ENCODE data around the gene NPAS3.

NPAS3 gene

GRCh38 chr14:32938719-32939253, at the start of gene NPAS3:
TSS of gene NPAS3 (plus strand) at chr14:32938879.
- no peak for DNase-seq

GRCh38 chr14:32896979-32897697, 41.5 kb upstream of the NPAS3 start:
- DNase-seq = no peak

GRCh38 chr14:32897698-32898064, 41.0 kb upstream of the NPAS3 start:
- no peak for DNase-seq

GRCh38 chr14:32898876-32899275, 39.8 kb upstream of the NPAS3 start:
- DNase-seq = no peak

GRCh38 chr14:32900547-32900946, 38.1 kb upstream of the NPAS3 start:
- no peak for DNase-seq

- no peak for DNase-seq
Measured at GRCh38 chr14:32905013-32905412, 33.7 kb upstream of the NPAS3 start.

- no peak for DNase-seq
Measured at GRCh38 chr14:32906672-32907071, 32.0 kb upstream of the NPAS3 start.

GRCh38 chr14:32908196-32909084, 30.2 kb upstream of the NPAS3 start:
- DNase-seq = no peak

- DNase-seq = no peak
Measured at GRCh38 chr14:32913725-32914124, 25.0 kb upstream of the NPAS3 start.

GRCh38 chr14:32914391-32914790, 24.3 kb upstream of the NPAS3 start:
- DNase-seq = no peak

GRCh38 chr14:32920696-32921276, 17.9 kb upstream of the NPAS3 start:
- no peak for DNase-seq

GRCh38 chr14:32925439-32925838, 13.2 kb upstream of the NPAS3 start:
- DNase-seq = no peak

GRCh38 chr14:32932302-32932913, 6.3 kb upstream of the NPAS3 start:
- no peak for DNase-seq

GRCh38 chr14:32932914-32933628, 5.6 kb upstream of the NPAS3 start:
- no peak for DNase-seq

GRCh38 chr14:32933629-32934072, 5.0 kb upstream of the NPAS3 start:
- no peak for DNase-seq

GRCh38 chr14:32934073-32934880, 4.4 kb upstream of the NPAS3 start:
- no peak for DNase-seq

GRCh38 chr14:32934881-32935633, 3.6 kb upstream of the NPAS3 start:
- no peak for DNase-seq

GRCh38 chr14:32939254-32940065, 781 bp downstream of the NPAS3 start:
- DNase-seq = no peak

GRCh38 chr14:32940066-32940651, 1.5 kb downstream of the NPAS3 start:
- DNase-seq = no peak
